NB4 (cell line): ENCODE measurements around the gene QDPR.

Experiments
- POLR2A ChIP-seq: IDR thresholded peaks from 2 replicates; pipeline ENCODE4 v1.6.1; 2011; ENCODE audit warnings: mild to moderate bottlenecking; ENCODE audit not compliant: insufficient read length; ENCODE audit errors: extremely low read depth
- TF ChIP-seq, protein P1 (sequence below): IDR thresholded peaks from one replicate; pipeline ENCODE4 v1.5.1; 2012; ENCODE audit warnings: low read depth, low read length

DNA sequence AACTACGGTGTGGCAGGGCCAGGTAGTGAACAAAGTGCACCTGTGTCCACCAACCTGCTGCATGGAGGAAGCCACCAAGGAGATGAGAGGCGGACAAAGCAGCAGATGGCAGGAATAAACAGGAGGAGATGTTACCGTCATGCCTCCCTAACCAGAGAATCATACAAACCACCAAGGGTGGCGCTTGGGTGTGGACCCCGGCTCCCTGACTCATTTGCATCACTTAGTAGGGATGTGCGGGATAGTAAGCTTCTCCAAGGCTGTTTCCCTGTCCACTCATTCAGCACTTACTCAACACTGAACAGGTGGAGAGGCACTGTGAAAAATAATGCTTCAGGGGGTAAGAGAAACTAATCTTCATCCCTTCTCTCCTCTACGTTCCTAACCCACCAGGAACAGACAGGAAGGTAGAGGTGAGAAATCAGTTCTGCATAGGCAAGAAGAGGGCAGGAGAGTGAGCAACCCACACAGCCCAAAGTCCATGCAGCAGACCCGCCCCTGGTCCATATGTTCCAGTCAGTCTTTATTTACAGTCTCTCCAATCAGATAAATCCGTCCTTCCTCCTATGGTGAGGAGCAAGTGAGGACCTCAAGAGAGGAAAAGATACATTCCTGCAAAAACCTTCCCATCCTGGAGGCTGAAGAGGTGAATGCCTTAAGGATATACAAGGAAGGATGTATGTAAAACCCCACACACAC is 34.0 kb downstream of the QDPR start:
- TF ChIP-seq, protein P1, sequence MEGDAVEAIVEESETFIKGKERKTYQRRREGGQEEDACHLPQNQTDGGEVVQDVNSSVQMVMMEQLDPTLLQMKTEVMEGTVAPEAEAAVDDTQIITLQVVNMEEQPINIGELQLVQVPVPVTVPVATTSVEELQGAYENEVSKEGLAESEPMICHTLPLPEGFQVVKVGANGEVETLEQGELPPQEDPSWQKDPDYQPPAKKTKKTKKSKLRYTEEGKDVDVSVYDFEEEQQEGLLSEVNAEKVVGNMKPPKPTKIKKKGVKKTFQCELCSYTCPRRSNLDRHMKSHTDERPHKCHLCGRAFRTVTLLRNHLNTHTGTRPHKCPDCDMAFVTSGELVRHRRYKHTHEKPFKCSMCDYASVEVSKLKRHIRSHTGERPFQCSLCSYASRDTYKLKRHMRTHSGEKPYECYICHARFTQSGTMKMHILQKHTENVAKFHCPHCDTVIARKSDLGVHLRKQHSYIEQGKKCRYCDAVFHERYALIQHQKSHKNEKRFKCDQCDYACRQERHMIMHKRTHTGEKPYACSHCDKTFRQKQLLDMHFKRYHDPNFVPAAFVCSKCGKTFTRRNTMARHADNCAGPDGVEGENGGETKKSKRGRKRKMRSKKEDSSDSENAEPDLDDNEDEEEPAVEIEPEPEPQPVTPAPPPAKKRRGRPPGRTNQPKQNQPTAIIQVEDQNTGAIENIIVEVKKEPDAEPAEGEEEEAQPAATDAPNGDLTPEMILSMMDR: no peak
- no peak for TF ChIP-seq POLR2A
